Fibroblast of skin of scalp (primary cell): Measurements from ENCODE around the gene VEGFA.

Source experiments
- DNase-seq: peaks from one replicate; pipeline ENCODE4 v3.0.0-alpha.2; 2013

Gene VEGFA

GRCh38 chr6:43788301-43788700 lies 18.3 kb downstream of the VEGFA start:
- peak; percentile 49 for DNase-seq

GRCh38 chr6:43789447-43789846 lies 19.4 kb downstream of the VEGFA start:
- no peak for DNase-seq

GRCh38 chr6:43790031-43790430 lies 20.0 kb downstream of the VEGFA start:
- peak; percentile 83 for DNase-seq

DNA sequence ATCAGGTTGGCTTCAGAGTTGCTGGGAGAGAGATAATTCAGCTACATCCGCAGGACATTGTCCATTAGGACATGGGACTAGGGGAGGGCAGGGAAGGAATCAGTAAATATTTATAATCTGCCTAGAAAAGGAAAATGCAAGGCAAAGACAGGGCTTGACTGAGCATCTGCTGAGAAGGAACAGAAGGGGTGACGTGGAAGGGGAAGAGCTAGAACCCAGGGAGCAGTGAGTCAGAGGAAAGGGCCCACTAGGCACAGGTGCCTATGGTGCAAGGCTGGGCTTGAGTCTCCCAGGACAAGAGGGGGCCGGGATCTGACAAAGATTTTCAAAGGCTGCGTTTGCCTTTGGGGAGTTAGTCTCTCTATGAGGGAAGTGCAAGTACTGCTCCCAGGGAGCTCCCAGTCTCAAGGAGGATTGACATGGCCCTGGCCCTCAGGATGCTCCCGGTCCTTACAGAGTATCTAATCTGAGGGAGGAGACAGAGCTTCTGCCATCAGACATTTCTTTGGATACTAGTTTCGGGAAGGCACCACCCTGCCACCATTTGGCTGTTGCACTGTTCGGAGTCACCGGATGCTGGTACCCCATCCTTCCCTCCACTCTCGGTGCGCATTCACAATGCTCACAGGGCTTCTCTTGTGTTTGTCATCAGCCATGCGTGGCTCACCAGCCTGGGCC lies 21.9 kb downstream of the VEGFA start:
- no peak for DNase-seq

GRCh38 chr6:43793154-43793874 lies 23.3 kb downstream of the VEGFA start:
- no peak for DNase-seq

DNA sequence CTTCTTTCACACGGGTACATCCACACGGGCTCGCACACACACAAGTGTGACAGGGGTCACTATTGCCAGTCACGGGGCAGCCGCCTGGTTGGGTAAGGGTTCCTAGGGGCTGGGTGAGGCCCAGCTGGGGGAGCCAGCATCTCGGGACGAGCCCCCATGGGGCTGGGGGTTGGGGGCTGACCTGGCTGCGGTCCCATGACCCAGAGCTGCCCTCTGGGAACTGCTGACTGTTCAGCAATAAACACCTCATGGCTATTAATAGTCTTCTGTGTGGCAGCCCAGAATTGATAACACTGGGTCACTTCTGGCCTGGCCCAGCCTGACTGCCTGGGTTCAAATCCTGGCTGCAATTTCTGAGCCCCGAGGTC lies 23.8 kb downstream of the VEGFA start:
- DNase-seq: no peak

GRCh38 chr6:43795421-43795820 lies 25.4 kb downstream of the VEGFA start:
- no peak for DNase-seq

- DNase-seq: no peak
These were observed 26.2 kb downstream of the VEGFA start for GRCh38 chr6:43796168-43796567.

GRCh38 chr6:43796903-43797890 lies 27.2 kb downstream of the VEGFA start:
- DNase-seq: no peak

DNA sequence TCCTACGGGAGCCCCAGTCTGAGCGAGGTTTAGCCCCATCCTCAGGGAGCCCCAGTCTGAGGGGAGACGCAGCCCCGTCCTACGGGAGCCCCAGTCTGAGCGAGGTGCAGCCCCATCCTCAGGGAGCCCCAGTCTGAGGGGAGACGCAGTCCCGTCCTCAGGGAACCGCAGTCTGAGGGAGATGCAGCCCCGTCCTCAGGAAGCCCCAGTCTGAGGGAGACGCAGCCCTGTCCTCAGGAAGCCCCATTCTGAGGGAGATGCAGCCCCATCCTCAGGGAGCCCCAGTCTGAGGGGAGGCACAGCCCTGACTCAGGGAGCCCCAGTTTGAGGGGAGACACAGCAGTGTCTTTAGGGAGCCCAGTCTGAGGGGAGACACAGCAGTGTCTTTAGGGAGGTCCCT lies 27.9 kb downstream of the VEGFA start:
- no peak for DNase-seq

- no peak for DNase-seq
These were observed 28.9 kb downstream of the VEGFA start for GRCh38 chr6:43798688-43799444.

- DNase-seq: no peak
These were observed 29.7 kb downstream of the VEGFA start for GRCh38 chr6:43799551-43800297.

GRCh38 chr6:43800298-43800623 lies 30.2 kb downstream of the VEGFA start:
- DNase-seq: no peak

DNA sequence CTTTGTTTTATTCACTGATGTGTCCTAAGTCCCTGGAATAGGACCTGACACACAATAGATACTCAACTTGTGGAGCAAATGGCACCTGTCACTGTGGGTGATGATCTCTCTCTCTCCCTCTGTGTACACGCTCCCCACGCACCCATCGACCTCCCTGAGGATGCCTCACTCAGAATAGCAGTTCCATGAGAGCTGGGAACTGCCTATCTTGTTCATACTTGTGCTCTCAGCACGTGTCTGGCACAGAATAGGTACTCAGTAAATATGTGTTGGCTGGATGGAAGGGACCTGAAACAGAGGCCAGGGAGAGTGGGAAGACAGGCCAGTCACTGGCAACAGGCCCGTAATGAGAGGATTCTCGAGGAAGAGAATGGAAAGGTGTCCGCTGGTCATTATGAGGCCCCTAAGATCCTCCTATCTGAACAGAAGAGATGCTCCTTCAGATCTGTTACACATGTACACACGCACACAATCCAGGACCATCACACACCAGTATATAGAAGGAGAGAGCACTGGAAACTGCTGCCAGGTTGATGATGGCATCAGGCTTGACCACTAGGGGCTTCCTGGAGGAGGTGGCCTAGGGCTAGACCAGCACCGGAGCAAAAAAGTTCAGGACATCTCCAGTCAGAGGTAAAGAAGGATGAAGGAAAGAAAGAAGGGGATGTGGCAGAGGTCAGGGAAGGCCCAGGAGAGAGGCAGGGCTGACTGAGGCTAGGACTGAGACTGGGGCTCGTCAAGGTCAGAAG lies 30.9 kb downstream of the VEGFA start:
- no peak for DNase-seq

DNA sequence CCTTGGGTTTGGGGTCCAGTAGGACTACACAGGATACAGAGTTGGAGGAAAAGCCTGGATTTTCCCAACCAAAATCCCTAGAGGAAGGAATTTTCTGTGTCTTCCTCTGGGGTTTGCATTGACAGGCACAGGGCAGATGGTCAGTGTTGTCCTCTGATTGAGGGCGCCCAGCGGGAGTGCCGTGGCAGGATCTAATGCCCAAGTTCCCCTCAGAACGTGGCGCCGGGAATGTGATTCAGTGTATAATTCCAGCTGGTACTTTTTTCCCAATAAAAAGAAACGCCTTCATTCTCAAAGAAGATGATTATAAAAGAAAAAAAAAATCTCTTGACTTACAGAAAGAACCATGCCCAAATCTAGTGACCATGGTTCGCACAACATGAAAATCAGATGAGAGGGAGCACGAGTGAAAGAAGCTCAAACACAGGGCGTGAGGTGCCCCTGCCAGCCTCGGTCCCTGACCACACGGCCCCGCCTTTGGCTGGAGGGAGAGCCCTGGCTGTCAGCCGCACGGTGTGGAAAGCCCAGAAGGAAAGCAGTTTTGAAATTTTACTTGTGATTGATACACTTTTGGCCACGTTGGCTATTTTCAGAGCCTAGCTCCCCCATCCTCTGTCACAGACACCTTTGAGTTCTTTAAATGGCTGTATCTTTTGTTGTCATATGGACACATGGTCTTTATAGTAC lies 31.6 kb downstream of the VEGFA start:
- DNase-seq: no peak

GRCh38 chr6:43803055-43803782 lies 33.2 kb downstream of the VEGFA start:
- DNase-seq: no peak

DNA sequence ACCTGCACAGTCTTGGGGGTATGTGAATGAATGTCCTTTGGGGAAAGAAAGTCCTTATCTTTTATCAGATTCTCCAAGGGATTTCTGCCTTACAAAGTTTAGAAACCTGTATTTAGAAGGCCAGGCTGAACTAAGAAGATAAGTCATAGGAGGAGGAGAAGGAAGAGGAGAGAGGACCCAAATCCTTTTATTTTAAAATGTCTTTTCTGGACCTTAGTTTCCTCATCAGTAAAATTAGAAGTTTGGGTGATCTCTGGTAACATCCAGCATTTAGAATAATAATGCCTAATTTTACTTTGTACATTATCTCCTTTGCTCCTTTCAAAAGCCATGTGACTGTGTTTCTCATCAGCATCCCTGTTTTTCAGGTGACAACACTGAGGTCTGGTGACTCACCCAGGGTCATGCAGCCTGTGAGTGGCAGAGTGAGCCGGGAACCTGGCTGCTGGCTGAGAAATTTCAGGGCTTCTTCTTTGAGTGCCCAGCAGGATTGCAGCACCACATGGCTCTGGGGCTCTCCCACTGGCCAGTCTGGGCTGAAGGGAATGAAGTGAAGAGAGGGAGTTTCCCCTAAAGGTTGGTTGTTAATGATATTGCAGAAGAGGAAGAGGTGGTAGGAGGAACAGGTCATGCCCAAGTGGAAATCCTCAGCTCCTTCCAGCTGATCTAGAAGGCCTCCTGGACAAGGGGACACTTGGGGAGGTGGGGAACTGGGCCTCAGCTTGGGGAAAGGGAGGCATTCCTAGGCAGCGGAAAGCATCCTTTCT lies 34.0 kb downstream of the VEGFA start:
- DNase-seq: no peak

GRCh38 chr6:43804550-43805223 lies 34.7 kb downstream of the VEGFA start:
- DNase-seq: no peak

DNA sequence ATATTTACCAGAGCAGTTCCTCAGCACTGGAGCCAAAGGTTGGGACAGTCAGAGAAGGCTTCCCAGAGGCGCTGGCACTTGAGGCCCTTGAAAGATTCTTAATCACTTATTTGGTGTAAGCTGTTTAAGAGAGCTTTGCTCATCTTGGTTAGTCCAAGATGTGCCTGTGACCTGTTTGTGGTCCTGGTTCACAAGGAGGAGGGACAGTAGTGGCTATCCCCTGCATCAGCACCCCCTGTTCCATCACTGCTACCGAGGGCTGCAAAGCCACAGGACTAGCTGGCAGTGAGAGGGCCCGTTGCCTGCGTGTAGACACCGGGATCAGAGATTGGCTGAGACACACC lies 35.7 kb downstream of the VEGFA start:
- DNase-seq: no peak
